ENCODE results near the gene WNT8A.

WNT8A gene

DNA sequence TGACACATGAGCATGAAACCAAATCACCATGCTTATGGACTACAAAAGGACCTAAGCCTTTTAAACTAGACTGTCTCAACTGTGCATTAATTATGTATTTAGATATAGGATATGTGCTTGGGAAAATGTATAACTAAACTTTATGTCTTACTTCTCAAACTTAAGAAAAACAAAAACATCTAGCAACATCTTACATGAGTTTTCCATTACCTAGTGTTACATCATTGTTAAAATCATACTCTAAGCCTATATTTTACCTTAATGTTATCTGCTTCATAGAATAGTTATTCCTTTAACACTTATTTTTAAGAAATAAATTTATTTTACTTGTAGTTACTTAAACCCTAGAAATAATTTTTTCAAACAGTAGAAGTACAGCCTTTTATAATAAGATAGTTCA lies 31.4 kb downstream of the WNT8A start:
- TF ChIP-seq, protein P1, sequence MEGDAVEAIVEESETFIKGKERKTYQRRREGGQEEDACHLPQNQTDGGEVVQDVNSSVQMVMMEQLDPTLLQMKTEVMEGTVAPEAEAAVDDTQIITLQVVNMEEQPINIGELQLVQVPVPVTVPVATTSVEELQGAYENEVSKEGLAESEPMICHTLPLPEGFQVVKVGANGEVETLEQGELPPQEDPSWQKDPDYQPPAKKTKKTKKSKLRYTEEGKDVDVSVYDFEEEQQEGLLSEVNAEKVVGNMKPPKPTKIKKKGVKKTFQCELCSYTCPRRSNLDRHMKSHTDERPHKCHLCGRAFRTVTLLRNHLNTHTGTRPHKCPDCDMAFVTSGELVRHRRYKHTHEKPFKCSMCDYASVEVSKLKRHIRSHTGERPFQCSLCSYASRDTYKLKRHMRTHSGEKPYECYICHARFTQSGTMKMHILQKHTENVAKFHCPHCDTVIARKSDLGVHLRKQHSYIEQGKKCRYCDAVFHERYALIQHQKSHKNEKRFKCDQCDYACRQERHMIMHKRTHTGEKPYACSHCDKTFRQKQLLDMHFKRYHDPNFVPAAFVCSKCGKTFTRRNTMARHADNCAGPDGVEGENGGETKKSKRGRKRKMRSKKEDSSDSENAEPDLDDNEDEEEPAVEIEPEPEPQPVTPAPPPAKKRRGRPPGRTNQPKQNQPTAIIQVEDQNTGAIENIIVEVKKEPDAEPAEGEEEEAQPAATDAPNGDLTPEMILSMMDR (IDR thresholded peaks at IDR 0.05) = no peak
- Histone ChIP-seq H3K27ac (no peak overlapping the region), H3K4me3 (no peak overlapping the region)
- DNase-seq (ENCODE audit: low spot score) = no peak

- Histone ChIP-seq H3K27ac (no peak overlapping the region), H3K4me3 (no peak overlapping the region)
- TF ChIP-seq, protein P1 (IDR thresholded peaks at IDR 0.05) = no peak
- no peak for DNase-seq (ENCODE audit: low spot score)
These were observed 44.5 kb downstream of the WNT8A start for GRCh38 chr5:138128334-138128733.

- H3K27ac ChIP-seq = no peak overlapping the region
- TF ChIP-seq, protein P1 (IDR thresholded peaks at IDR 0.05) = no peak
- H3K4me3 ChIP-seq = no peak overlapping the region
- no peak for DNase-seq (ENCODE audit: low spot score)
These were observed 45.5 kb downstream of the WNT8A start for GRCh38 chr5:138129347-138129746.

DNA sequence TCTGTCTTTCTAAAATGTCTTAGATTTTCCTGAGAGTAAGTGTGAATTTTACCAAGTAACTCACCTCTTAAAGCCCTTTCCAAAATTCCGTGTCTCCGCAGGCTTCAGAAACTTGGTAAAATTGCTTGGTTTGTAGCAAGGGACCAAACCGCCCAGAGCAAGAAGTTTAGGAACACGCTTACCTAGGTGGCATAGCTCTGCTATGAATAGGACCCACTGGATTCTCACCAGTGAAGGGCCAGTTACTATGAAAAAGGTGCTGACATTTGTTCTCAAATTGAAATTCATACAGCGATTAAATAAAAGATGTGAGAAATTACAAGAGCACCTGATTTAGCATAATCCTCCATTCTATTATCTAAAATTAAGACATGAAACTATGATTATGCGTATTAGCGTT lies 48.7 kb downstream of the WNT8A start:
- DNase-seq (ENCODE audit: low spot score) = no peak
- H3K4me3 ChIP-seq = no peak overlapping the region
- no peak overlapping the region for H3K27ac ChIP-seq
- TF ChIP-seq, protein P1 (IDR thresholded peaks at IDR 0.05) = no peak

- DNase-seq (ENCODE audit: low spot score) = no peak
- H3K4me3 ChIP-seq = peak within 1 kb of the TSS; percentile 70
- TF ChIP-seq, protein P1 (IDR thresholded peaks at IDR 0.05) = no peak
- H3K27ac ChIP-seq = no peak within 1 kb of the TSS
These were observed 55.3 kb downstream of the WNT8A start, which contains the start of gene NME5 for GRCh38 chr5:138138949-138139780. NME5 (minus strand) TSS chr5:138139428; CDS start chr5:138138780, 648 bp downstream.

- Histone ChIP-seq H3K4me3 (no peak overlapping the region), H3K27ac (no peak overlapping the region)
These were observed 55.9 kb downstream of the WNT8A start for GRCh38 chr5:138139781-138140090.

More at GRCh38 chr5:138139781-138140090, 55.9 kb downstream of the WNT8A start:
- DNase-seq (ENCODE audit: low spot score) = no peak
- TF ChIP-seq, protein P1 (IDR thresholded peaks at IDR 0.05) = no peak

Measured in coronary artery (tissue), 2 donors.